Smooth muscle cell of the umbilical artery (primary cell): ENCODE measurements around the gene MYO3A. TPM values are rescaled to one million over a fixed set of nuclear protein-coding genes. Genes with fewer than 3 reads are reported as not detected.

Source experiments
- total RNA-seq: library from RNA; depleted of rRNA; stranded (reverse); fragments of >200 nt; gene quantifications from 2 replicates; pipeline ENCODE4 v1.2.3, GENCODE V29; 2014

The MYO3A gene, protein sequence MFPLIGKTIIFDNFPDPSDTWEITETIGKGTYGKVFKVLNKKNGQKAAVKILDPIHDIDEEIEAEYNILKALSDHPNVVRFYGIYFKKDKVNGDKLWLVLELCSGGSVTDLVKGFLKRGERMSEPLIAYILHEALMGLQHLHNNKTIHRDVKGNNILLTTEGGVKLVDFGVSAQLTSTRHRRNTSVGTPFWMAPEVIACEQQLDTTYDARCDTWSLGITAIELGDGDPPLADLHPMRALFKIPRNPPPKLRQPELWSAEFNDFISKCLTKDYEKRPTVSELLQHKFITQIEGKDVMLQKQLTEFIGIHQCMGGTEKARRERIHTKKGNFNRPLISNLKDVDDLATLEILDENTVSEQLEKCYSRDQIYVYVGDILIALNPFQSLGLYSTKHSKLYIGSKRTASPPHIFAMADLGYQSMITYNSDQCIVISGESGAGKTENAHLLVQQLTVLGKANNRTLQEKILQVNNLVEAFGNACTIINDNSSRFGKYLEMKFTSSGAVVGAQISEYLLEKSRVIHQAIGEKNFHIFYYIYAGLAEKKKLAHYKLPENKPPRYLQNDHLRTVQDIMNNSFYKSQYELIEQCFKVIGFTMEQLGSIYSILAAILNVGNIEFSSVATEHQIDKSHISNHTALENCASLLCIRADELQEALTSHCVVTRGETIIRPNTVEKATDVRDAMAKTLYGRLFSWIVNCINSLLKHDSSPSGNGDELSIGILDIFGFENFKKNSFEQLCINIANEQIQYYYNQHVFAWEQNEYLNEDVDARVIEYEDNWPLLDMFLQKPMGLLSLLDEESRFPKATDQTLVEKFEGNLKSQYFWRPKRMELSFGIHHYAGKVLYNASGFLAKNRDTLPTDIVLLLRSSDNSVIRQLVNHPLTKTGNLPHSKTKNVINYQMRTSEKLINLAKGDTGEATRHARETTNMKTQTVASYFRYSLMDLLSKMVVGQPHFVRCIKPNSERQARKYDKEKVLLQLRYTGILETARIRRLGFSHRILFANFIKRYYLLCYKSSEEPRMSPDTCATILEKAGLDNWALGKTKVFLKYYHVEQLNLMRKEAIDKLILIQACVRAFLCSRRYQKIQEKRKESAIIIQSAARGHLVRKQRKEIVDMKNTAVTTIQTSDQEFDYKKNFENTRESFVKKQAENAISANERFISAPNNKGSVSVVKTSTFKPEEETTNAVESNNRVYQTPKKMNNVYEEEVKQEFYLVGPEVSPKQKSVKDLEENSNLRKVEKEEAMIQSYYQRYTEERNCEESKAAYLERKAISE (N-terminal part only)
- total RNA-seq = not detected in 2 replicates

DNA sequence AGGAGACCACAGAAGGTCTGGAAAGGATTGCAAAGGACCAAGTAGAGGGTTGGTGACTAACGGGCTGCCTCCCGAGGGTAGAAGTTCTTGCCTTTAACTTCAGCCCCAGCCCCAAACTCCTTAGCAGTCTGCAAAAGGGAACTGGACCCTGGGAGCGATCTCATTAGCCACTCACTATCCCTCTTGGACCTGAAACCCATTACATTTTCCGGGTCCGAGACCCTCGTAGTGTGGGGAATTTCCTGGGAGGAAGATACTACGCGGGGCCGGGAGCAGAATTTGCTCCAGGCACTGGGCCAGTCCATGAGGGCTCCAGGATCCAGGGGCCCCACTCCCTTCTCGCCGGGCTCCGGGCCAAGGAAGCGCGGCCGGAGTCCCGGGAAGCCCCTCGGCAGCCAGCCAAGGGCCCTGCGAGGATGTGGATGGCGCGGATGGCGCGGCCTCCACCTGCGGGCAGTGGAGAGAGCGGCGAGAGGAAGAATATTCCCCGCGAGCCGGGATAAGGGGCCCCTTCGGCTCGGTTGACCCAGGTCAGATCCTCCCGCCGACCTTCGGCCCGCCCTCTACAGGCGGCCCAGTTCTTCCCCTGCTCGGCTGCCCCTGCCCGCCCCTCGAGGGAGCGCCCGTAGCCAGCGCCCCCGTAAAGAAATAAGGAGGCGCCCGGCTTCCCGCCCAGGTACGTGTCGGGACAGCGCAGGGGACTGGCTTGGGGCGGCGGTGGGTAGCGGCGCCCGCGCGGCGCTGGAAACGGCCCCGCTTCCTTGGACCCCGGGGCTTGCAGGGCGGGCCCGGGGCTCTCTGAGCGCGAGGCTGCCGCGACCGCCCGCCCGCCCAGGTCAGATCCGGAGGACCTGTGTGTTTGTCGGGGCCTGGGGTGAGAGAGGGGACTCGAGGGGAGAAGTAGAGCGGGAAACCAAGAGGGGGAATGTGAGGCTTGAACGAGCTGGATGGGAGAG lies at the start of gene MYO3A:
MYO3A (plus strand) TSS at position 577 of the 956 bp plus-strand sequence. CDS start 17,882 bp downstream, outside the sequence.

DNA sequence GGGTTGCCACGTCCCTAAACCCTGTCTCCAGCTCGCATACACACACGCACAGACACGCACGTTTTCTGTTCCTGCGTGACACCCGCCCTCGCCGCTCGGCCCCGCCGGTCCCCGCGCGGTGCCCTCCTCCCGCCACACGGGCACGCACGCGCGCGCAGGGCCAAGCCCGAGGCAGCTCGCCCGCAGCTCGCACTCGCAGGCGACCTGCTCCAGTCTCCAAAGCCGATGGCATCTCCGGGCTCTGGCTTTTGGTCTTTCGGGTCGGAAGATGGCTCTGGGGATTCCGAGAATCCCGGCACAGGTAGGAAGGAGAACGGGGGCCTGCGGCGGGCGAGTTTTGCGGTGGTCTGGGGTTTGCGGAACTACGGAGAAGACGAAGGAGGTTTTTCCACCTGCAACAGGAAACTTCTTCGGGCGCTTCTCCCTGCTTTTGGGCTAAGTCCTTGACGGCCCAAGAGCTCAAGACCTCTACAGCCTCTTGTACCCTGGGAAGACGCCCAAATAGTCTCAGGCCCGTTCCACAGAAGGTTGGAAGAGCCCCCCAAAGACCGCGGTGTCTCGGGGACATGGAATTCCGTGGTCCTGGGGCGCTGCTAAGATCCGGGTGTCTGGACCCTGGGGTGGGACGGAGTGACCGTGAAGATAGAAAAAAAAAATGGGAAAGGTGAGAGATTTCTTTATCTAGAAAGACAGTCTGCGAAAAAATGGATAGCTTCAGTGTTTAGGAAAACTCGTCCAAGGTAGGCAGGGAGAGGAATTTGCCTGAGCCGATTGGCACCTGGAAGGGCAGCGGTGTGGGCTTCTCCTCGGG lies 282.8 kb downstream of the MYO3A start, which contains the start of gene GAD2:
GAD2 (plus strand) TSS at position 190 of the 811 bp plus-strand sequence; CDS start at position 226, 36 bp downstream.

